SH-SY5Y (cell line): Measurements from ENCODE around the gene CEMIP.

Source experiments
- GATA2 ChIP-seq: IDR thresholded peaks from 2 replicates; pipeline ENCODE4 v1.6.1; 2011; ENCODE audit warnings: mild to moderate bottlenecking, low read depth, low read length
- GATA3 ChIP-seq: IDR thresholded peaks from 2 replicates; pipeline ENCODE4 v1.6.1; 2011; ENCODE audit warnings: low read depth, mild to moderate bottlenecking, low read length, moderate library complexity

GRCh38 chr15:80773122-80773551 is 6.0 kb upstream of the CEMIP start:
- TF ChIP-seq GATA3, result no peak
- TF ChIP-seq GATA2, result no peak
